NCI-H2107 treated with DMSO at 0.1 percent for 48 hours (cell line): Measurements from ENCODE around the gene MACROH2A2.

Source experiments
- DNase-seq: peaks from one replicate; lab custom pipeline; 2025; ENCODE audit not compliant: unreplicated experiment; lab: John Stamatoyannopoulos, UW

The MACROH2A2 gene

GRCh38 chr10:70126700-70127395 is 74.2 kb downstream of the MACROH2A2 start:
- DNase-seq, result no peak

GRCh38 chr10:70130878-70131559 is 78.4 kb downstream of the MACROH2A2 start:
- no peak for DNase-seq

- peak; percentile 28 for DNase-seq
Observed at GRCh38 chr10:70131560-70131937, 78.9 kb downstream of the MACROH2A2 start.

- no peak for DNase-seq
Observed at GRCh38 chr10:70132098-70133029, 79.7 kb downstream of the MACROH2A2 start, which contains the start of gene AIFM2. TSS of gene AIFM2 (minus strand) at chr10:70132825. CDS start at chr10:70124084, 8,741 bp downstream.

GRCh38 chr10:70135046-70135445 is 82.4 kb downstream of the MACROH2A2 start:
- no peak for DNase-seq

DNA sequence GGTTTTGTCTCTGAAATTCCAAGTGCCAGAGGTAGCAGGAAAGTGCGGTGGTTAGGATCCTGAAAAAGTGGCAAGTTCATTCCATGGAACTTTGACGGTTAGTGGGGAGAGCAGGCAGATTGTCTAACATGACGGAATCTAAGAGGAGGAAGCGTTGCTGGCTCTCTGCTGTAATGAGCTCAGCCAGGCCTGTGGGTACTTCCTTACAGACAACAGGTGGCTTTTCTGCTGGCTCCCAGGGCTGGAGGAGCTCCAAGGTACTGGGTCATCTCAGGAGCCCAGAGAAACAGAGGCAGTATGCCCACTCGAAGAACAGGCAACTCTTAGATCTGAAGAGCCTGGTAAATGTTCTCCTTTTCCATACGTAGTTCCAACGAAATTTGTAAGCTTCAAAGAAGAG is 83.0 kb downstream of the MACROH2A2 start:
- no peak for DNase-seq

GRCh38 chr10:70137135-70137534 is 84.5 kb downstream of the MACROH2A2 start:
- no peak for DNase-seq

DNA sequence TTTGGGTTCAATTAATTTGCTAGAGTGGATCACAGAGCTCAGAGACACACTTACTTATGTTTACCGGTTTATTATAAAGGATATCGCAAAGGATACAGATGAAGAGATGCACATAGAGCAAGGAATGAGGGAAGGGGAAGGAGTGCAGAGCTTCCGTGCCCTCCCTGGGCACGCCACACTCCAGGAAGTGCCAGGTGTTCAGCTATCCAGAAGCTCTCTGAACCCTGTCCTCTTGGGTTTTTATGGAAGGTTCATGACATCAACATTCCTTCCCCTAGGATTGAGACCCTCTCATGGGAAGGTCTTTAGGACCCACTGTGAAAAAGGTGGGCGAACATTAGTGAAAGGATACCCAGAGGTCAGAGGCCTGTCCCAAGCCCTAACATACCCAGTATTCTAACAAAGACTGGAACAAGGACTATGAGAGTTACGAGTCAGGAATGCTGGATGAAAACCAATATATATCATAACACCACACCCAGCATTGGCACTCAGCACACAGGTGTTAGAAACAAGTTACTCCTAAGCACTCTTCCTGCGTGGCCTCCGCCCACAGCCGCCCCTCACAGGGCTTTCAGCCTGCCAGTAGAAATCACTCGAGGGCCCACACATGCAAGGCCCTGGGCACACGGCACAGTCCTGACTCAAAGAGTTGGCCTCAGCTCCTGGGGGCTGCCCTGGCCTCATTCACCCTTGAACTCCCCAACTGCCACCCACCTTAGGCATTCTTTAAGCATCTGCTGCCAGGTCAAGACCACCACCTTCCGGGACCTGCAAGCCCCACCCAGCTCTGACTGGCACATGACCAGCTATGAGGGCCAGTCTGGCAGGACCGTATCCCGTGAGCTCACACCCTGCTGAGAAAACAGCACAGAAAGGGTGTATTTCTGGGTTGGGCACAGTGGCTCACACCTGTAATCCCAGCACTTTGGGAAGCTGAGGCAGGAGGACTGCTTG is 85.6 kb downstream of the MACROH2A2 start:
- DNase-seq, result no peak

- no peak for DNase-seq
Observed at GRCh38 chr10:70139151-70139996, 86.7 kb downstream of the MACROH2A2 start.

- no peak for DNase-seq
Observed at GRCh38 chr10:70139997-70140250, 87.3 kb downstream of the MACROH2A2 start.

DNA sequence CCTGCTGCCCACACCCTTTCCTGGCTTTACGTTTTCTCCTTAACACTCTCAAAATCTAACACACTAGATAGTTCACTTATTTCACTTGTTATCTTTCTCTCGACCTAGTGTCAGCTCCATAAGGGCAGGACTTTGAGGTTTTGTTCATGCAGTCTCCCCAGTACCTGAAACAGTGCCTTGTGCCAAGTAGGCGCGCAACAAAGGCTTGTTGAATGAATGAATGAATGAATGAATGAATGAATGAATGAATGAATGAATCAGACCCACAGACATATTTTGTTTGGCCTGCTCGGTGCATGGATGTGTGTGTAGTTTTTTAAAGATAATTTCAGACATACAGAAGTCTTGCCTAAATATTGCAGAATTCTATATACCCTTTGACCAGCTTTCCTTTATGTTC is 87.7 kb downstream of the MACROH2A2 start:
- DNase-seq, result no peak

DNA sequence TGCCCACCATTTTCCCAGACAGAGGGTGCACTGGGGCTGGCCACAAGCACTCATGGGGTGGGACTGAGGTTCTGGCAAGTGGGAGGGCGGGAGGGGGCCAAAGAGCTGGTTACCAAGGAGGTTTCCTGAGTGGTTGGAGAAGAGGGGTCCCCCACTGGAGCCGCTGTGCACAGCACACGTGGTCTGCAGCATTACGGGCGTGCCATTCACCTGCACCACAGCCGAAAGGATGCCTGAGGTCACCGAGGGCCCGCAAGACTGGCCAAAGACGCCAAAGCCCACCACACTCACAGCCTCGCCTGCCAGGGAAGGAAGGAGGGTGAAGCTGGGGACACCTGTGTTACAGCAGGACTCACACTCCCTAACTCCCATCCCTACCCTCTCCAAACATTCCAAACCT is 89.9 kb downstream of the MACROH2A2 start:
- no peak for DNase-seq

DNA sequence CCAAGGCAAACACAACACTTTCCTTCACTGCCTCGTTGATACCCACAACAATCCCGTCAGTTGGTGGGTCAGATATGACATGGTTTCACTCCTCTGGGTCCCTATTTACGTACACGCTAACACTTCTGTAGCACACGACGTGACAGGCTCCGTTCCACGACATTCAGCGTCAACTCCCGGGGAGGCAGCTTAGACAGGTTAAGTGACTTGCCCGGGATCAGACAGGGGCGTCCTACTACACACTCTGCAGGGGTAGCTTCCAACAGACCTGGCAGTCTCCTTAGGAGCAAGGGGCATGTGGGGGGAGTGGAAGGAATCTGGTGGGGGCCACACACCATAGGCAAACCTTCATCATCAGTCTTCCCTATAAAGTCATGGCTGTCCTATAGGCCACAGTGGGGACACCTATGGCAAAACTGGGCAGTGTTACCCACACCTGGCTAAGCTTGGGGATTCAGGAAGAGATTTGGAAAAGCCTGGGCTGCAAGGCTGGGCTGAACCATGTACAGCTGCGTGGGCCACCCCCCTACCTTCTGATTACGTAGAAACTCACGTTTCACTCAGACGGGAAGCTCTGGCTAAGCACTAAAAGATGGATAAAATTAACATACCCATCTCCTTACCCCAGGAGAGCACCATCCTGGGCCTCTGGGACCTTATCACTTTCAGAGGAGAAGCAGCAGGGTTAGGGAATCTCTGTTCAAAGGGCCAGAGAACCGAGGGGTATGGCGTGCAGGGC is 91.9 kb downstream of the MACROH2A2 start:
- no peak for DNase-seq

GRCh38 chr10:70145166-70145665 is 92.6 kb downstream of the MACROH2A2 start:
- DNase-seq, result no peak

GRCh38 chr10:70145666-70146488 is 93.2 kb downstream of the MACROH2A2 start:
- no peak for DNase-seq

GRCh38 chr10:70146489-70147258 is 94.0 kb downstream of the MACROH2A2 start, which contains the start of gene TYSND1:
TSS of gene TYSND1 (minus strand) at chr10:70146700. CDS start at chr10:70146586, 114 bp downstream.
- peak; percentile 91 for DNase-seq

GRCh38 chr10:70147259-70147625 is 94.6 kb downstream of the MACROH2A2 start:
- no peak for DNase-seq
